NCI-H748 (cell line): ENCODE data around the gene PIERCE2.
"Not testable (repeated sequence)": the region's sequence is repeated elsewhere in the genome, so short reads cannot be mapped to it uniquely, and the experiment has no call there.

ENCODE experiments used
- DNase-seq: peaks from one replicate; lab custom pipeline; 2025; ENCODE audit not compliant: unreplicated experiment; lab: John Stamatoyannopoulos, UW

PIERCE2 gene, protein sequence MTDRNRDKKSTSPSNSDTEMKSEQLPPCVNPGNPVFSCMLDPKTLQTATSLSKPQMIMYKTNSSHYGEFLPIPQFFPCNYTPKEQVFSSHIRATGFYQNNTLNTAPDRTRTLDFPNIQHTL

GRCh38 chr15:55408012-55408928, at the start of gene PIERCE2, which contains the start of gene CCPG1:
TSS of gene PIERCE2 (plus strand) at chr15:55408495. CDS start at chr15:55408769, 274 bp downstream.
TSS of gene CCPG1 (minus strand) at chr15:55408359. CDS start at chr15:55389424, 18,935 bp downstream.
- DNase-seq, result peak; percentile 94

GRCh38 chr15:55360256-55360655, 48.0 kb upstream of the PIERCE2 start:
- DNase-seq, result no peak

DNA sequence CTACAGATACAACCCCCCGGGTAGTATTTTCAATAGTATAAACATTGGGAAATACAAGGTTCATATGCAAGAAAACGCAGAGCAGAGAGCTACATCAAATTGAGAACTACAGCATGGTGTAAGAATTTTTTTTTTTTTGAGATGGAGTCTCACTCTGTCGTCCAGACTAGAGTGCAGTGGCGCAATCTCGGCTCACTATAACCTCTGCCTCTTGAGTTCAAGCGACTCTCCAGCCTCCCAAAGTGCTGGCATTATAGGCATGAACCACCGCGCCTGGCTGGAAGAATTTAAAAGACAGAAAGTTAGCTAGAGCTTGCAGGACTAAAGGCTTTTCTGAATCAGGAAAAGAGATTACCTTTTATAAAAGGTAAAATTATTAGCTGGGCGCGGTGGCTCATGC, 47.2 kb upstream of the PIERCE2 start:
- no peak for DNase-seq

DNA sequence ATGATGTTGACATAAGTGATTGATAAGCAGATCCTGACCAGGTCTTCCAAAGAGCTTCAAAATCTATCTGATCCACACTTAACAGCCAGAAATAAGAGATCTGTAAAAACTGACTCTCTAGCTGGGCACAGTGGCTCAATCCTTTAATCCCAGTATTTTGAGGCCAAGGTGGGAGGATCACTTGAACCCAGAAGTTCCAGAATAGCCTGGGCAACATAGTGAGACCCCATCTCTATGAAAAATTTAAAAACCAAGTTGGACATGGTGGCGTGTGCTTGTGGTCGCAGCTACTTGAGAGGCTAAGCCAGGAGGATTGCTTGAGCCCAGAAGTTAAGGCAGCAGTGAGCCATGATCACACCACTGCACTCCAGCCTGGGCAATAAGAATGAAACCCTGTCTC, 45.7 kb upstream of the PIERCE2 start:
- DNase-seq, result no peak

DNA sequence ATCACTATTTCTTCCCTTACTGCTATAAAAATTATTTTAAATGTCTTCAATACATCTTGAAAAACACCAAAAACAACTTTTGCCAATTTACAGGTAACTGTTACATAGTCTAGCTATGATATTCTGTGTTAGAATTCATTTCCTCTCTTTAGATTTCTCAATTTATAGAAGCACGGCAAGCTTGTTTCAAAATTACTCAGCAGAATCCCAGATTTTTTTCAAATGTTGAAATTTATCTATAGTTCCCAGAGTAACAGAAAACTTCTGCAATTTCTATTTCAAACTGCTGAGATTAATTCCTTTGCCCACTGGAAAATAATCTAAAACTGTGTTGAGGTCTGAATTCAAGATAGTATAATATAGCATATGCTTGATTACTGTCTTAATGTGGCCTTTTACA, 41.3 kb upstream of the PIERCE2 start:
- no peak for DNase-seq

- DNase-seq, result no peak
Measured at GRCh38 chr15:55372701-55373440, 35.4 kb upstream of the PIERCE2 start.

DNA sequence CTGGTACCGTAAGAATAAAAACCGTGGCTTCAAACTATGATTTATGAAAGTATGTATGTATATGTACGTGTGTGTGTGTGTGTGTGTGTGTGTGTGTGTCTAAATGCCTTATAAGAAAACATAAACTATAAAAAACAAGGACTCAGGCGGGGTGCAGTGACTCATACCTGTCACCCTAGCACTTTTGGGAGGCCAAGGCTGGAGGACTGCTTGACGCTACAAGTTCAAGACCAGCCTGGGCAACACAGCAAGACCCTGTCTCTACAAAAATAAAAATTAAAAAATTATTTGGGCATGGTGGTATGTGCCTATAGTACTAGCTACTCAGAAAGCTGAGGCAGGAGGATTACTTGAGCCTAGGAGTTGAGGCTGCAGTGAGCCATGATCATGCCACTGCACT, 29.2 kb upstream of the PIERCE2 start:
- DNase-seq, result no peak

- DNase-seq, result no peak
Measured at GRCh38 chr15:55381595-55381994, 26.7 kb upstream of the PIERCE2 start.

DNA sequence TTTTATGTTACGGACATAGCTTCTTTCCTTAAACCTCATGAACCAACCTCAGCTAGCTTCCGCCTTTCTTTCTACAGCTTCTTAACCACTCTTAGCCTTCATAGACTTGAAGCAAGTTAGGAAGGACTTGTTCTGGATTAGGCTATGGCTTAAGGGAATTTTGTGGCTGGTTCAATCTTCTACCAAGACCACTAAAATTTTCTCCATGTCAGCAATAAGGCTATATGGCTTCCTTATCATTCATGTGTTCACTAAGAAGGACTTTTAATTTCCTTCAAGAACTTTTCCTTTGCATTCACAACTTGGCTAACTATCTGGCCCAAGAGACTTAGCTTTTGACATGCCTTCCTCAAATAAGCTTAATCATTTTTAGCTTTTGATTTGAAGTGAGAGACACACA, 24.6 kb upstream of the PIERCE2 start:
- DNase-seq, result no peak

GRCh38 chr15:55387027-55387426, 21.3 kb upstream of the PIERCE2 start:
- no peak for DNase-seq

GRCh38 chr15:55389264-55389607, 19.1 kb upstream of the PIERCE2 start:
- DNase-seq, result no peak

GRCh38 chr15:55394694-55395093, 13.6 kb upstream of the PIERCE2 start:
- DNase-seq, result no peak

- DNase-seq, result no peak
Measured at GRCh38 chr15:55398243-55398642, 10.1 kb upstream of the PIERCE2 start.

- DNase-seq, result not testable (repeated sequence)
Measured at GRCh38 chr15:55400050-55400449, 8.2 kb upstream of the PIERCE2 start.

GRCh38 chr15:55401786-55402246, 6.5 kb upstream of the PIERCE2 start:
- DNase-seq, result no peak

DNA sequence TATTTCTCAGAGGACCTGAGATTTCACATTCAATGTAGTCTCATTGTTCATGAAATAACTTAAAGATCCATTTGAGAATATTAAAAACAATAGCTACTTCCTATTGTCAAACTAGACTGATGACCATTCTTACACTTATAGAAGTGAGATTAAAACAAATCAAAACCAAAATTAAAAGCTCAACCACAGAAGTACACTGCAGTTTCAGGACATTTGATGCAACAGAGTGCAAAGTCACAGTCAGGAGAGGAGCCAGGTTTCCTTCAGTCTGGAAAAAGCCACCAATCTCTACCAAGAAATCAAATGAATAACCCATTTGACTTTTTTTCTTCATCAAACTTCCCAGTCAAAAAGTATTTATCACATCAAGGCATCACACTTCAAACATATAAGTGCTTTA, 5.6 kb upstream of the PIERCE2 start:
- no peak for DNase-seq

DNA sequence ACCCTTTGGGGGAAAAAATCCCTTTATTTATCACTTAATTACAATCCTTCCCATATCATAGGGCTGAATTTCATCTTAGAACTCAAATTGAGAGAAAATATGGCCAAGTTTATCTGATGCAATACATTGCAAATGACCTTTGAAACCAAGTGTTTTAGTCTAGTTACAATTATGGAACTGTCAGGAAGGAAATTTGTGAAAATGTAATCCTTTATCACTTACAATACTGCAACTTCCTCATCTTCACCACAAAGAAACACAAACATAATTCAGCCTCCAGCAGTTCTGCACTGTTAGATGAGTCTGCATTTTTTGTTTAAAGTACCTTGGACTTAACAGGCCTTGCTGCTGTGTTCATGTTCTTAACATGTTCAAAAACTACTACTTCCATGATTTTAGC, 4.8 kb upstream of the PIERCE2 start:
- no peak for DNase-seq

- no peak for DNase-seq
Measured at GRCh38 chr15:55407498-55408011, 740 bp upstream of the PIERCE2 start.

DNA sequence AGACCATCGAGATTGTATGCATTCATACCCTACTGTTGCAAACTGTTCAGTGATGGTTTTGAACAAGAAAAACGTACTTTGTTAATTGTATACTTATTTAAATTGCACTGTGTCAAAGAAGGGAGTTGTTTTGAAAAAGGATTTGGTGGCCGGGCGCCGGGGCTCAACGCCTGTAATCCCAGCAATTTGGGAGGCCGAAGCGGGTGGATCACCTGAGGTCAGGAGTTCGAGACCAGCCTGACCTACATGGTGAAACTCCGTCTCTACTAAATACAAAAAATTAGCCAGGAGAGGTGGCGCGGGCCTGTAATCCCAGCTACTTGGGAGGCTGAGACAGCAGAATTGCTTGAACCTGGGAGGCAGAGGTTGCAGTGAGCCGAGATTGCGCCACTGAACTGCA, 681 bp downstream of the PIERCE2 start:
- DNase-seq, result not testable (repeated sequence)

- not testable (repeated sequence) for DNase-seq
Measured at GRCh38 chr15:55417678-55418077, 9.4 kb downstream of the PIERCE2 start.

DNA sequence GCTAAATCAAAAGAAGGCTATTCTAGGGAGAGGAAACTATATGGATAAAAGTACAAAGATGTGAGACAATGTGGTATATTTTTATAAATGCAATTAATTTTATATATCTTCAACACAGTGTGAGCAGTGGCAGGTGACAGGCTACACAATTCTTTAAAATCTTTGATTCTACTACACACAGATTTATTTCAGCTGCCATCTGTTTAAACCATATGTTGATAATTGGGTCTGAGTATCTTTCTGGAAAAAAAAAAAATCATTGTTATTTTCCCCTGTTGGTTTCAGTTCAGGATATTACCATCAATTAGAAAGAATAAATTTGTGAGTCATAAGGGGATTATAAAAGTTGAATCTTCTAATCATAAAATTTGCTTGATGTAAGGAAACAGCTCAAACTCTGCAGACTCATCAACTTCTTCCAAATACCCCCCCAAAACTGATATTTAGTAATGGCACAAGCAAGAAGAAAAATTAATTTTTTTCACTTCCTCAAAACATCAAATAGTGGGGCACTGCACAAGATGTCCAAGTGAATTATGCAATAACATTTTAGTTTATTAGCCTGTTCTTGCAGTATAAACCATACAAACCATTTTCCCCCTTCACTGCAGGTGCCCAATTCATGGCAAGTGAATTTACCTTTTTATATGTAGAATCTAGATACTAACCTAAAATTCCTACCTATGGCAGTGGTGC, 12.0 kb downstream of the PIERCE2 start:
- no peak for DNase-seq
